Measurements from ENCODE around the gene VPS13C.

- TF ChIP-seq CHD2 (IDR thresholded peaks at IDR 0.05; ENCODE audit: low read length, partially characterized antibody) (no peak), CTCF (IDR thresholded peaks at IDR 0.05) (no peak), RFX5 (IDR thresholded peaks at IDR 0.05) (no peak), HOXA7 (CRISPR knock-in tag; IDR thresholded peaks at IDR 0.05) (no peak), POLR2A (IDR thresholded peaks at IDR 0.05; ENCODE audit: low read length) (no peak), MAFK (IDR thresholded peaks at IDR 0.05; ENCODE audit: partially characterized antibody) (no peak), RAD21 (conservative IDR thresholded peaks at IDR 0.05 in 1 of 2, IDR thresholded peaks at IDR 0.05 in 1 of 2) (no peak), CHD4 (IDR thresholded peaks at IDR 0.05; ENCODE audit: borderline replicate concordance) (no peak), EP300 (IDR thresholded peaks at IDR 0.05) (no peak), ZFP36 (IDR thresholded peaks at IDR 0.05; ENCODE audit: borderline replicate concordance, partially characterized antibody) (no peak), TP53 (CRISPR knock-in tag; IDR thresholded peaks at IDR 0.05) (no peak), ZC3H11A (IDR thresholded peaks at IDR 0.05) (no peak)
Measured at GRCh38 chr15:61824291-61824690, 236.0 kb downstream of the VPS13C start.

Measured in A549 (cell line).